GM18909 (cell line): ENCODE measurements around the gene NECAB2.

Source experiments
- ATAC-seq: cut with Tn5 transposase; IDR thresholded peaks from one replicate; pipeline ENCODE4 v1.9.1; 2021; ENCODE audit warnings: mild to moderate bottlenecking; ENCODE audit not compliant: unreplicated experiment, poor library complexity

Gene NECAB2

GRCh38 chr16:84014570-84015327 lies 46.7 kb downstream of the NECAB2 start:
- no peak for ATAC-seq

GRCh38 chr16:84015399-84015798 lies 47.4 kb downstream of the NECAB2 start:
- ATAC-seq, result no peak

GRCh38 chr16:84016477-84016876 lies 48.4 kb downstream of the NECAB2 start:
- ATAC-seq, result no peak

- no peak for ATAC-seq
Observed at GRCh38 chr16:84018710-84019109, 50.7 kb downstream of the NECAB2 start.

GRCh38 chr16:84020353-84020752 lies 52.3 kb downstream of the NECAB2 start:
- ATAC-seq, result no peak

- ATAC-seq, result no peak
Observed at GRCh38 chr16:84021488-84021887, 53.4 kb downstream of the NECAB2 start.

GRCh38 chr16:84022644-84023043 lies 54.6 kb downstream of the NECAB2 start:
- no peak for ATAC-seq

- no peak for ATAC-seq
Observed at GRCh38 chr16:84024854-84025253, 56.8 kb downstream of the NECAB2 start.

GRCh38 chr16:84026606-84027005 lies 58.6 kb downstream of the NECAB2 start:
- ATAC-seq, result no peak

GRCh38 chr16:84027625-84028024 lies 59.6 kb downstream of the NECAB2 start:
- no peak for ATAC-seq

- ATAC-seq, result no peak
Observed at GRCh38 chr16:84029297-84030047, 61.4 kb downstream of the NECAB2 start.

- ATAC-seq, result no peak
Observed at GRCh38 chr16:84031556-84031955, 63.5 kb downstream of the NECAB2 start.

GRCh38 chr16:84032458-84033178 lies 64.6 kb downstream of the NECAB2 start:
- ATAC-seq, result no peak

GRCh38 chr16:84033251-84034195 lies 65.5 kb downstream of the NECAB2 start:
- ATAC-seq, result no peak

GRCh38 chr16:84034516-84034915 lies 66.5 kb downstream of the NECAB2 start:
- no peak for ATAC-seq

GRCh38 chr16:84036131-84036530 lies 68.1 kb downstream of the NECAB2 start:
- ATAC-seq, result no peak

GRCh38 chr16:84036982-84037425 lies 69.0 kb downstream of the NECAB2 start:
- ATAC-seq, result no peak

GRCh38 chr16:84038469-84038868 lies 70.4 kb downstream of the NECAB2 start:
- no peak for ATAC-seq

- no peak for ATAC-seq
Observed at GRCh38 chr16:84039696-84040095, 71.7 kb downstream of the NECAB2 start.

- ATAC-seq, result no peak
Observed at GRCh38 chr16:84040226-84040822, 72.3 kb downstream of the NECAB2 start.
